Measurements from ENCODE around the gene ZNF175.

ZNF175 gene

GRCh38 chr19:51541458-51542357 is 29.4 kb upstream of the ZNF175 start:
- Histone ChIP-seq H3K4me3 (ENCODE audit: low read depth in 1 of 2, low read length in 1 of 2) (no peak overlapping the region), H3K27me3 (peaks cover 67% of the 10 kb centered on the region), H3K36me3 (no peaks in the 10 kb centered on the region), H3K9me3 (no peaks in the 10 kb centered on the region), H3K27ac (no peak overlapping the region), H3K4me1 (ENCODE audit: control insufficient read depth in 1 of 2, insufficient read depth in 1 of 2, low read depth in 1 of 2, low read length in 1 of 2) (no peaks in the 10 kb centered on the region)
- TF ChIP-seq, protein P1, sequence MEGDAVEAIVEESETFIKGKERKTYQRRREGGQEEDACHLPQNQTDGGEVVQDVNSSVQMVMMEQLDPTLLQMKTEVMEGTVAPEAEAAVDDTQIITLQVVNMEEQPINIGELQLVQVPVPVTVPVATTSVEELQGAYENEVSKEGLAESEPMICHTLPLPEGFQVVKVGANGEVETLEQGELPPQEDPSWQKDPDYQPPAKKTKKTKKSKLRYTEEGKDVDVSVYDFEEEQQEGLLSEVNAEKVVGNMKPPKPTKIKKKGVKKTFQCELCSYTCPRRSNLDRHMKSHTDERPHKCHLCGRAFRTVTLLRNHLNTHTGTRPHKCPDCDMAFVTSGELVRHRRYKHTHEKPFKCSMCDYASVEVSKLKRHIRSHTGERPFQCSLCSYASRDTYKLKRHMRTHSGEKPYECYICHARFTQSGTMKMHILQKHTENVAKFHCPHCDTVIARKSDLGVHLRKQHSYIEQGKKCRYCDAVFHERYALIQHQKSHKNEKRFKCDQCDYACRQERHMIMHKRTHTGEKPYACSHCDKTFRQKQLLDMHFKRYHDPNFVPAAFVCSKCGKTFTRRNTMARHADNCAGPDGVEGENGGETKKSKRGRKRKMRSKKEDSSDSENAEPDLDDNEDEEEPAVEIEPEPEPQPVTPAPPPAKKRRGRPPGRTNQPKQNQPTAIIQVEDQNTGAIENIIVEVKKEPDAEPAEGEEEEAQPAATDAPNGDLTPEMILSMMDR (IDR thresholded peaks at IDR 0.05), result no peak

DNA sequence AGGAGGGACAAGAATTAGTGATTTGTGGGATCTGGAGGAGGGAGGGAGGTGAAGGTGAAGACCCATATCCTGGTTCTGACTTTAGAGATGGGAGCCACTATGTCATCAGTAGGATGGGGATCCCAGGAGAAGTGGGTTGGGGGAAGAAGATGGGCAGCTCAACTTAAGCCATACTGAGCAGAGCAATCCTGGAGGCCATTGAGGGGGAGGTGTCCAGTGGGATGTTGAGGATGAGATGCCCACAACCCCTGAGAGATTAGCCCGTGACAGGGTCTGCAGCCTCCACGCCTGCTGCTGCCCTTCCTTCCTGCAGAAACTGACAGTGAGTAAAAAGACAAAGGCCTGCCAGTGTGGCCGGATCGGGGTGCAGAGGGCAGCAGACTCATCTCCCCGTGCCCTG is 28.4 kb upstream of the ZNF175 start:
- Histone ChIP-seq H3K4me3 (ENCODE audit: low read depth in 1 of 2, low read length in 1 of 2) (no peak overlapping the region), H3K9me3 (no peaks in the 10 kb centered on the region), H3K27ac (no peak overlapping the region), H3K36me3 (no peaks in the 10 kb centered on the region), H3K4me1 (ENCODE audit: control insufficient read depth in 1 of 2, insufficient read depth in 1 of 2, low read depth in 1 of 2, low read length in 1 of 2) (no peaks in the 10 kb centered on the region), H3K27me3 (peaks cover 76% of the 10 kb centered on the region)
- TF ChIP-seq, protein P1 (IDR thresholded peaks at IDR 0.05), result no peak

DNA sequence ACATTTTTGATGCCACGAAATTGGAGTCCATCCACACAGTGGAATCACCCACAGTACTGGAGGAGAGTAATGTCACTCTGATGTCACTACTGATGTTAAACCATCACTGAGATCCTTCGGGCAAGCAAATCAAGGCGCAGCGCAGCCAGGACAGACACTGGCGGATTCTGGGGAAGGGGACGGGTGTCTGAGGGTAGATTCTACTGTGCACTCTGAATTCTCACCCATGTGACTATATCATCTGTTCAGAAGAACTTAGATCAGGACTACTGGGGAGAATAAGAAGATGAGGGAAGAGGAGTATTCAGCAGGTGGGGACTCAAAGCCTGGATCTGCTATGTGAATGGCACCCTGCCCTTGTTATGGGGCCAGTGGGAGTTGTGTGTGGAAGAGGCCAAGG is 27.0 kb upstream of the ZNF175 start:
- TF ChIP-seq, protein P1 (IDR thresholded peaks at IDR 0.05), result no peak
- Histone ChIP-seq H3K4me3 (ENCODE audit: low read depth in 1 of 2, low read length in 1 of 2) (no peak overlapping the region), H3K36me3 (no peaks in the 10 kb centered on the region), H3K27me3 (peaks cover 78% of the 10 kb centered on the region), H3K9me3 (no peaks in the 10 kb centered on the region), H3K27ac (no peak overlapping the region), H3K4me1 (ENCODE audit: control insufficient read depth in 1 of 2, insufficient read depth in 1 of 2, low read depth in 1 of 2, low read length in 1 of 2) (no peaks in the 10 kb centered on the region)

DNA sequence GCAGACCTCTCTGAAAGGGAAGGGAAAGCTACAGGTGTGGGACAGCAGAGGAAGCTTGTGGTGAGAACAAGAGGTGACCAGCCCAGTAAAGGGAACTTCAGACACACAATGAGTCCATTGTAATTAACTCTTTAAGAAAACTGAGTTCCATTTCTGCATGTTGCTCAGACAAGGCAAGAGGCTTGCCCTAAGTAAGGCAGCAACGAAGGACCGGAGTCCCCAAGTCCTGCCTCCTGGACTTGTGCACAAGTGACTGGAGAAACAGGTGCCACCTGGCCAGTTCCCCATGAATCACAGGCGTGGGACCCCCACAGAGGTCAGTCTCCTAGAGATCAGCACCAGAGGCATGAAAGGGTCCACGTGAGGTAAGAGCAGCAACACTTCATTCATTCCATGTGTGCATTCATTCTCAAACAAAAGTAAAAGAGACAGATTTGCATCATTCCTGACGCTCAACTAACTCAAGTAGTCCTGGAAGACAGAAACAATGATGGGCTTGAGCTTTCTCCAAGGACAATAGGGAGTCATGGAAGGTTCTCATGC is 24.9 kb upstream of the ZNF175 start:
- Histone ChIP-seq H3K4me1 (ENCODE audit: control insufficient read depth in 1 of 2, insufficient read depth in 1 of 2, low read depth in 1 of 2, low read length in 1 of 2) (no peaks in the 10 kb centered on the region), H3K4me3 (ENCODE audit: low read depth in 1 of 2, low read length in 1 of 2) (no peak overlapping the region), H3K9me3 (no peaks in the 10 kb centered on the region), H3K27ac (no peak overlapping the region), H3K36me3 (no peaks in the 10 kb centered on the region), H3K27me3 (peaks cover 96% of the 10 kb centered on the region)
- TF ChIP-seq, protein P1 (IDR thresholded peaks at IDR 0.05), result no peak

GRCh38 chr19:51546650-51547396 is 24.3 kb upstream of the ZNF175 start:
- H3K4me1 ChIP-seq (ENCODE audit: control insufficient read depth in 1 of 2, insufficient read depth in 1 of 2, low read depth in 1 of 2, low read length in 1 of 2), result no peaks in the 10 kb centered on the region
- H3K27ac ChIP-seq, result no peak overlapping the region
- H3K27me3 ChIP-seq, result peaks cover 97% of the 10 kb centered on the region
- no peaks in the 10 kb centered on the region for H3K36me3 ChIP-seq
- no peak overlapping the region for H3K4me3 ChIP-seq (ENCODE audit: low read depth in 1 of 2, low read length in 1 of 2)
- TF ChIP-seq, protein P1 (IDR thresholded peaks at IDR 0.05), result no peak
- H3K9me3 ChIP-seq, result no peaks in the 10 kb centered on the region
